ENCODE data around the gene SLX4IP. TPM values are rescaled to one million over a fixed set of nuclear protein-coding genes. Genes with fewer than 3 reads are reported as not detected.

SLX4IP gene
- total and polyA plus RNA-seq, 2 of the 13 experiments (the other 11 are each of a cell fraction or from before 2014, with no cell fraction given), result 3.6 to 7.3 TPM

GRCh38 chr20:10611357-10611756, 176.3 kb downstream of the SLX4IP start (continued):
- TF ChIP-seq GABPB1 (CRISPR knock-in tag; IDR thresholded peaks at IDR 0.05) (0 out of 2 replicates have a peak, but pooled peaks have one; percentile 8), PHB2 (IDR thresholded peaks at IDR 0.05; ENCODE audit: partially characterized antibody) (no peak), ZNF644 (CRISPR knock-in tag; IDR thresholded peaks at IDR 0.05; ENCODE audit: low read depth) (0 out of 2 replicates have a peak, but pooled peaks have one; percentile 25), TOE1 (CRISPR knock-in tag; IDR thresholded peaks at IDR 0.05) (no peak), E2F5 (CRISPR knock-in tag; conservative IDR thresholded peaks at IDR 0.05) (no peak), SMAD3 (CRISPR knock-in tag; IDR thresholded peaks at IDR 0.05) (no peak), JARID2 (CRISPR knock-in tag; IDR thresholded peaks at IDR 0.05; ENCODE audit: insufficient replicate concordance) (no peak), ARNTL (CRISPR knock-in tag; IDR thresholded peaks at IDR 0.05) (no peak), ZNF563 (CRISPR knock-in tag; IDR thresholded peaks at IDR 0.05) (no peak), ZNF737 (CRISPR knock-in tag; IDR thresholded peaks at IDR 0.05; ENCODE audit: borderline replicate concordance) (no peak), ZNF850 (CRISPR knock-in tag; conservative IDR thresholded peaks at IDR 0.05) (no peak), ZFP37 (CRISPR knock-in tag; IDR thresholded peaks at IDR 0.05; ENCODE audit: borderline replicate concordance) (no peak), ZFP36L1 (CRISPR knock-in tag; IDR thresholded peaks at IDR 0.05) (no peak), ZMAT5 (CRISPR knock-in tag; IDR thresholded peaks at IDR 0.05; ENCODE audit: borderline replicate concordance, low read depth) (no peak), SMC3 (IDR thresholded peaks at IDR 0.05; ENCODE audit: low read length) (peak; percentile 83), ARID4A (CRISPR knock-in tag; IDR thresholded peaks at IDR 0.05; ENCODE audit: borderline replicate concordance) (0 out of 2 replicates have a peak, but pooled peaks have one; percentile 28), PTBP1 (IDR thresholded peaks at IDR 0.05; ENCODE audit: low read depth, low read length, poor library complexity, severe bottlenecking) (no peak), ELF3 (CRISPR knock-in tag; IDR thresholded peaks at IDR 0.05) (no peak), ZBTB43 (CRISPR knock-in tag; conservative IDR thresholded peaks at IDR 0.05) (no peak), POLR2AphosphoS2 (IDR thresholded peaks at IDR 0.05; ENCODE audit: low read depth, low read length) (no peak), ATF3 (CRISPR knock-in tag; IDR thresholded peaks at IDR 0.05) (no peak), FOSL2 (CRISPR knock-in tag; IDR thresholded peaks at IDR 0.05) (peak; percentile 54), NR2C2 (CRISPR knock-in tag; IDR thresholded peaks at IDR 0.05; ENCODE audit: borderline replicate concordance) (no peak), CBX5 (CRISPR knock-in tag; IDR thresholded peaks at IDR 0.05; ENCODE audit: borderline replicate concordance) (peak; percentile 34; the same call in 1 of the 2 replicates), ZNF446 (CRISPR knock-in tag; IDR thresholded peaks at IDR 0.05) (no peak), ZNF260 (CRISPR knock-in tag; IDR thresholded peaks at IDR 0.05; ENCODE audit: borderline replicate concordance, low read depth) (no peak)
